Brain microvascular endothelial cell (primary cell): ENCODE results near the gene ARHGDIB.

Experiments used
- DNase-seq: peaks from one replicate; pipeline ENCODE4 v3.0.0-alpha.2; 2020
- H3K27ac ChIP-seq: fragments of 250-450 bp; sonication (Bioruptor Pico); 2 replicates; pipeline ENCODE4 v1.5.1; 2020; ENCODE audit warnings: mild to moderate bottlenecking, moderate library complexity
- H3K27me3 ChIP-seq: fragments of 250-450 bp; sonication (Bioruptor Pico); replicated peaks from 2 replicates; pipeline ENCODE4 v1.5.1; 2020; ENCODE audit warnings: mild to moderate bottlenecking
- H3K36me3 ChIP-seq: fragments of 250-450 bp; sonication (Bioruptor Pico); replicated peaks from 2 replicates; pipeline ENCODE4 v1.5.1; 2020; ENCODE audit warnings: mild to moderate bottlenecking
- H3K4me3 ChIP-seq: 2 replicates; pipeline ENCODE4 v1.5.1; 2011; ENCODE audit warnings: low read depth, mild to moderate bottlenecking, control low read depth, low read length, moderate library complexity
- in situ Hi-C: cut with HindIII; loops from 2 replicates; pipeline ENCODE4 v1.10.0; 2017; ENCODE audit warnings: low sequenced_read_pairs, low pct_ligation_motif_present
- TF ChIP-seq, protein P1 (sequence below): IDR thresholded peaks from 2 replicates; pipeline ENCODE4 v1.5.1; 2011; ENCODE audit warnings: low read depth, mild to moderate bottlenecking, moderate library complexity, low read length, control low read depth, inconsistent platforms; ENCODE audit errors: missing control alignments

The ARHGDIB gene

DNA sequence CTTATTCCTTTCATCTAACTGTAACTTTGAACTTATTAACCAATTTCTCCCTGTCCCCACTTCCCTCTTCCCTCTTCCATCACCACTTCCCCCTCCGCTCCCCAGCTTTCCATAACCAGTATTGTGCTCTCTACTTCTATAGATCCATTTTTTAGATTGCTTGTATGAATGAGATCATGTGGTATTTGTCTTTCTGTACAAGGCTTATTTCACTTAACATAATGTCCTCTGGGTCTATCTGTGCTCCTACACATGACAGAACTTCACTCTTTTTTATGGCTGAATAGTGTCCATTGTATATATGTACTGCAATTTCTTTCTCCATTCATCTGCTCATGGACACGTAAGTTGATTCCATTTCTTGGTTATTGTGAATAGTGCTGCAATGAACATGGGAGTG, 37.5 kb downstream of the ARHGDIB start:
- Histone ChIP-seq H3K27me3 (no peaks in the 10 kb centered on the region), H3K36me3 (no peaks in the 10 kb centered on the region), H3K27ac (no peak overlapping the region), H3K4me3 (no peak overlapping the region)
- in situ Hi-C loops = no loop called here
- TF ChIP-seq, protein P1, sequence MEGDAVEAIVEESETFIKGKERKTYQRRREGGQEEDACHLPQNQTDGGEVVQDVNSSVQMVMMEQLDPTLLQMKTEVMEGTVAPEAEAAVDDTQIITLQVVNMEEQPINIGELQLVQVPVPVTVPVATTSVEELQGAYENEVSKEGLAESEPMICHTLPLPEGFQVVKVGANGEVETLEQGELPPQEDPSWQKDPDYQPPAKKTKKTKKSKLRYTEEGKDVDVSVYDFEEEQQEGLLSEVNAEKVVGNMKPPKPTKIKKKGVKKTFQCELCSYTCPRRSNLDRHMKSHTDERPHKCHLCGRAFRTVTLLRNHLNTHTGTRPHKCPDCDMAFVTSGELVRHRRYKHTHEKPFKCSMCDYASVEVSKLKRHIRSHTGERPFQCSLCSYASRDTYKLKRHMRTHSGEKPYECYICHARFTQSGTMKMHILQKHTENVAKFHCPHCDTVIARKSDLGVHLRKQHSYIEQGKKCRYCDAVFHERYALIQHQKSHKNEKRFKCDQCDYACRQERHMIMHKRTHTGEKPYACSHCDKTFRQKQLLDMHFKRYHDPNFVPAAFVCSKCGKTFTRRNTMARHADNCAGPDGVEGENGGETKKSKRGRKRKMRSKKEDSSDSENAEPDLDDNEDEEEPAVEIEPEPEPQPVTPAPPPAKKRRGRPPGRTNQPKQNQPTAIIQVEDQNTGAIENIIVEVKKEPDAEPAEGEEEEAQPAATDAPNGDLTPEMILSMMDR = no peak
- DNase-seq = no peak

DNA sequence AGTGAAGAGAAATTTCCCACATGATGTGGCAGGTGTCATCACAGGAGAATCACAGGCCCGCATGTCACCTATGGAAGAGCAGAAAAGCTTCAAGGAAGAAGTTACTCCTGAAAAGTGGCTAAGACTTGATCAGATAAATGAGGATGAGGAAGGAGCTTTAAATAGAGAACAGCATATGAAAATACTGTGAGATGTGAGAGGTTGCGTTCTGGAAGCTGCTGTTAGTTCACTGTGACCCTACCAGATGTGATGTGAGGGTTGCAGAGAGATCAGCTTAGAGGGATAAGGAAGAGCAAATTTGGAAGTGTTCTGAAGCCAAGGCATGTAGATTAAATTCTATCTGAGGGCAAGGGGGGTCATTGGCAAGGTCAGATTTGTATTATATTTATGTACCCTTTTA, 40.2 kb downstream of the ARHGDIB start:
- TF ChIP-seq, protein P1 = no peak
- in situ Hi-C loops = no loop called here
- H3K27me3 ChIP-seq = no peaks in the 10 kb centered on the region
- DNase-seq = no peak
- H3K27ac ChIP-seq = no peak overlapping the region
- H3K4me3 ChIP-seq = no peak overlapping the region
- H3K36me3 ChIP-seq = no peaks in the 10 kb centered on the region

DNA sequence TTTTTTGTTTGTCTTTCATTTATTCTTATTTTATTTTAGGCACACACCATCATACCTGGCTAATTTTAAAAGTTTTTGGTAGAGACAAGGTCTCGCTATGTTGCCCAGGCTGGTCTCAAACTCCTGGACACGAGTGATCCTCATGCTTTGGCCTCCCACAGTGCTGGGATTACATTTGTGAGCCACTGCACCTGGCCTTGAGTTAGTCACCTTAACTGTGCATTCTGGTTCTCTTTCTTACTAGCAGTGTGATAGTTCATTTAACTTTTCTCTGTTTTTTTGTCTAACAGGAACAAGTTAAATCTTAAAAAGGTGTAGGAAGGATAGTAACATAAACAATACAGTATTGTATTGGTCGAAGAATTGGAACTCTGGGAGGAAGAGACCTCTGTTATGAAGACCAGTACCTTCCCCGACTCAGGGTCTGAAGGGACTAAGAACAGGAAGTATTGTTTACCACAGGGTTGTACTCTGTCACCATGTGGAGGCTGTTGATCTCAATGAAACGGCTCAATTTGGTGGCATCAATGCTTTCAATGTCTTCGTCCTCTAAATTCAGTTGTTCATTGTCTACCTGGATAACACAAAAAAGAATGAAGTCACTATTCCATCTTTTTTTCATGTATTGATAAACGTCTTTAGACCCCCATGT, 40.8 kb downstream of the ARHGDIB start:
- Histone ChIP-seq H3K27me3 (no peaks in the 10 kb centered on the region), H3K27ac (no peak overlapping the region), H3K36me3 (no peaks in the 10 kb centered on the region), H3K4me3 (no peak overlapping the region)
- TF ChIP-seq, protein P1 = no peak
- in situ Hi-C loops = no loop called here
- DNase-seq = no peak

DNA sequence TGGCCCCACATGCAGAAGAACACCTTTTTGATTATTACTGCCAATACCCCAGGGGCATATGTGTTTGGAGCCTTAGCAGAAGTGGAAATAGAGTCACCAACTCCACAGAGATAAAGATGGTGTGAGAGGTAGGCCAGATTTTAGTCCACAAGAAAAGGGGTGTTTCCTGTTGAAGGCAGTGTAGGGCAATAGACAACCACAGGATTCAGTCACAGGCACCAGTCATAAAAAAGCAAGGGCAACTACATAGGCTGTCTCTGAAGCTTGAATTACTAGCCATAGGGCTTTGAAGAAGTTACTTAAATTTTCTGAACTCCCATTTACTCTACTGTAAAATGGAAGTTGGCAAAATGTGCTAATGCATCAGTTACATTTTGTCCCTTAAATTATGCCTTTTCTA, 41.9 kb downstream of the ARHGDIB start:
- TF ChIP-seq, protein P1 = no peak
- Histone ChIP-seq H3K36me3 (no peaks in the 10 kb centered on the region), H3K27ac (no peak overlapping the region), H3K27me3 (no peaks in the 10 kb centered on the region), H3K4me3 (no peak overlapping the region)
- in situ Hi-C loops = no loop called here
- DNase-seq = no peak

DNA sequence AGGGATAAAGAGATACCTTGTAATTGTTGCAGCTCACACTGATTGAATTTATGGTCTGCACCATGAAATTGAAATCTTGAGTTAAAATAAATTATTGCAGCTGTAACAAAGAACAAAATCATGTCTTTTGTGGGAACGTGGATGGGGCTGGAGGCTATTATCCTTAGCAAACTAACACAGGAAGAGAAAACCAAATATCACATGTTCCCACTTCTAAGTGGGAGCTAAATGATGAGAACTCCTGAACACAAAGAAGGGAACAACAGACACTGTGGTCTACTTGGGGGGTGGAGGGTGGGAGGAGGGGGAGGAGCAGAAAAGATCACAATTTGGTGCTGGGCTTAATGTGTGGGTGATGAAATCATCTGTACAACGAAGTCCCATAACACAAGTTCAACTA, 45.7 kb downstream of the ARHGDIB start:
- Histone ChIP-seq H3K4me3 (no peak overlapping the region), H3K36me3 (no peaks in the 10 kb centered on the region), H3K27me3 (no peaks in the 10 kb centered on the region), H3K27ac (no peak overlapping the region)
- in situ Hi-C loops = no loop called here
- TF ChIP-seq, protein P1 = no peak
- no peak for DNase-seq

DNA sequence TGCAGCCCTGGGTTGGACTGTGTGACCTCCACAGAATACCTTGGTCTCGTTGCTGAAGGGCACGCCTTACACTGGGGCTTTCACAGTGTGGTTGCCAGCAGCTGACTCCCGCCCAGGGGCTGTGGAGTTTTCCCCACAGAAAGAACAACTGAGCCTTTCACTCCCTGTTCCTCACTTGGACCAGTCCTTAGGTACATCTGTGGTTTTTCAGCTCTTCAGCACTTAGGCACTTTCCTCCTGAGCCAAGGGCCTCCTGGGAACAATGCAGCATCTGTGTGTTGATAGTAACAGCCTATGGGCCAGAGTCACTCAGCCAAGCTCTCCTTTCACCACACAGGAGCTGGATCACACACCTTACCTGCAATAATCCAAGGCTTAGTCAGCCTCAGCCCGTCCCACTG, 48.0 kb downstream of the ARHGDIB start:
- Histone ChIP-seq H3K27me3 (no peaks in the 10 kb centered on the region), H3K4me3 (no peak overlapping the region), H3K36me3 (no peaks in the 10 kb centered on the region), H3K27ac (no peak overlapping the region)
- in situ Hi-C loops = no loop called here
- TF ChIP-seq, protein P1 = no peak
- DNase-seq = no peak
